HL-60 (cell line): Measurements from ENCODE around the gene PYROXD2.
"Not testable (repeated sequence)": the region's sequence is repeated elsewhere in the genome, so short reads cannot be mapped to it uniquely, and the experiment has no call there.

Experiments used
- DNase-seq, 2 experiments: peaks; one replicate each; pipeline ENCODE4 v3.0.0-alpha.2; 2010 to 2020; ENCODE audit warnings: low read depth in 1 of 2, low spot score in 1 of 2
- H3K27ac ChIP-seq: fragments of 250-450 bp; sonication (Bioruptor Pico); replicated peaks from 2 replicates; pipeline ENCODE4 v1.5.1; 2020; ENCODE audit warnings: mild to moderate bottlenecking, moderate library complexity
- H3K27me3 ChIP-seq: fragments of 250-450 bp; sonication (Bioruptor Pico); 2 replicates; pipeline ENCODE4 v1.5.1; 2021; ENCODE audit warnings: mild to moderate bottlenecking, moderate library complexity; ENCODE audit not compliant: insufficient read depth, poor library complexity, severe bottlenecking
- H3K4me3 ChIP-seq: replicated peaks from 2 replicates; pipeline ENCODE4 v1.5.1; 2011; ENCODE audit warnings: mild to moderate bottlenecking, control low read depth, low read length; ENCODE audit not compliant: insufficient read depth
- GABPA ChIP-seq: IDR thresholded peaks from 2 replicates; pipeline ENCODE4 v1.6.1; 2012; ENCODE audit warnings: low read depth
- POLR2AphosphoS5 ChIP-seq: IDR thresholded peaks from 2 replicates; pipeline ENCODE4 v1.6.1; 2012; ENCODE audit warnings: low read depth
- SPI1 ChIP-seq: IDR thresholded peaks from 2 replicates; pipeline ENCODE4 v1.6.1; 2012; ENCODE audit warnings: low read depth, mild to moderate bottlenecking, borderline replicate concordance
- TF ChIP-seq, protein P1 (sequence below): IDR thresholded peaks from 2 replicates; pipeline ENCODE4 v1.6.1; 2012; ENCODE audit warnings: low read depth; ENCODE audit not compliant: insufficient replicate concordance
- TF ChIP-seq, protein P2 (sequence below): IDR thresholded peaks from one replicate; pipeline ENCODE4 v1.5.1; 2011; ENCODE audit warnings: low read length, control low read depth, inconsistent platforms; ENCODE audit not compliant: insufficient read depth

The PYROXD2 gene

DNA sequence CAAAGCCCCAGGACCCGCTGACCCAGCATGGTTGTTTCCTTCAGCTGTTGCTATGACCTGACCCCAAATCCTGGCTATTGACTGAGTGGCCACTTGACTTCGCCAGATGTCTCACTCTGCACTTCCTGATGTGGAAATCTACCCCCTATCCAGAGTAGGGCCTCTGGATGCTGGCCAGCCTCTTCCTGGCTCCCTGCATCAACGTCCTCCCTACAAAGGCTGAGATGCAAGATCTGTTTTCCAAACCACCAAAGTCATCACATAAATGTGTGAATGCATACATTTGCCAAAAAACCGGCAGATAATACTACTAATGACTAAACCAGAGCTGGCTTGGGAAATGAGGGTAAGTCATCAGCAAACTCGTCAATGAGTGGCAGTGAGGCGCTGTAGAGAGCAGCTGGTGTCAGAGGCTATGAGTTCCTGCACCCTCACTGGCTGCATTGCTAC, 70.4 kb downstream of the PYROXD2 start:
- TF ChIP-seq SPI1, result no peak
- TF ChIP-seq, protein P1, sequence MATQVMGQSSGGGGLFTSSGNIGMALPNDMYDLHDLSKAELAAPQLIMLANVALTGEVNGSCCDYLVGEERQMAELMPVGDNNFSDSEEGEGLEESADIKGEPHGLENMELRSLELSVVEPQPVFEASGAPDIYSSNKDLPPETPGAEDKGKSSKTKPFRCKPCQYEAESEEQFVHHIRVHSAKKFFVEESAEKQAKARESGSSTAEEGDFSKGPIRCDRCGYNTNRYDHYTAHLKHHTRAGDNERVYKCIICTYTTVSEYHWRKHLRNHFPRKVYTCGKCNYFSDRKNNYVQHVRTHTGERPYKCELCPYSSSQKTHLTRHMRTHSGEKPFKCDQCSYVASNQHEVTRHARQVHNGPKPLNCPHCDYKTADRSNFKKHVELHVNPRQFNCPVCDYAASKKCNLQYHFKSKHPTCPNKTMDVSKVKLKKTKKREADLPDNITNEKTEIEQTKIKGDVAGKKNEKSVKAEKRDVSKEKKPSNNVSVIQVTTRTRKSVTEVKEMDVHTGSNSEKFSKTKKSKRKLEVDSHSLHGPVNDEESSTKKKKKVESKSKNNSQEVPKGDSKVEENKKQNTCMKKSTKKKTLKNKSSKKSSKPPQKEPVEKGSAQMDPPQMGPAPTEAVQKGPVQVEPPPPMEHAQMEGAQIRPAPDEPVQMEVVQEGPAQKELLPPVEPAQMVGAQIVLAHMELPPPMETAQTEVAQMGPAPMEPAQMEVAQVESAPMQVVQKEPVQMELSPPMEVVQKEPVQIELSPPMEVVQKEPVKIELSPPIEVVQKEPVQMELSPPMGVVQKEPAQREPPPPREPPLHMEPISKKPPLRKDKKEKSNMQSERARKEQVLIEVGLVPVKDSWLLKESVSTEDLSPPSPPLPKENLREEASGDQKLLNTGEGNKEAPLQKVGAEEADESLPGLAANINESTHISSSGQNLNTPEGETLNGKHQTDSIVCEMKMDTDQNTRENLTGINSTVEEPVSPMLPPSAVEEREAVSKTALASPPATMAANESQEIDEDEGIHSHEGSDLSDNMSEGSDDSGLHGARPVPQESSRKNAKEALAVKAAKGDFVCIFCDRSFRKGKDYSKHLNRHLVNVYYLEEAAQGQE, result no peak
- TF ChIP-seq GABPA, result no peak
- TF ChIP-seq POLR2AphosphoS5, result no peak
- TF ChIP-seq, protein P2, sequence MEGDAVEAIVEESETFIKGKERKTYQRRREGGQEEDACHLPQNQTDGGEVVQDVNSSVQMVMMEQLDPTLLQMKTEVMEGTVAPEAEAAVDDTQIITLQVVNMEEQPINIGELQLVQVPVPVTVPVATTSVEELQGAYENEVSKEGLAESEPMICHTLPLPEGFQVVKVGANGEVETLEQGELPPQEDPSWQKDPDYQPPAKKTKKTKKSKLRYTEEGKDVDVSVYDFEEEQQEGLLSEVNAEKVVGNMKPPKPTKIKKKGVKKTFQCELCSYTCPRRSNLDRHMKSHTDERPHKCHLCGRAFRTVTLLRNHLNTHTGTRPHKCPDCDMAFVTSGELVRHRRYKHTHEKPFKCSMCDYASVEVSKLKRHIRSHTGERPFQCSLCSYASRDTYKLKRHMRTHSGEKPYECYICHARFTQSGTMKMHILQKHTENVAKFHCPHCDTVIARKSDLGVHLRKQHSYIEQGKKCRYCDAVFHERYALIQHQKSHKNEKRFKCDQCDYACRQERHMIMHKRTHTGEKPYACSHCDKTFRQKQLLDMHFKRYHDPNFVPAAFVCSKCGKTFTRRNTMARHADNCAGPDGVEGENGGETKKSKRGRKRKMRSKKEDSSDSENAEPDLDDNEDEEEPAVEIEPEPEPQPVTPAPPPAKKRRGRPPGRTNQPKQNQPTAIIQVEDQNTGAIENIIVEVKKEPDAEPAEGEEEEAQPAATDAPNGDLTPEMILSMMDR, result no peak
- H3K27ac ChIP-seq, result no peak overlapping the region
- no peak for DNase-seq

DNA sequence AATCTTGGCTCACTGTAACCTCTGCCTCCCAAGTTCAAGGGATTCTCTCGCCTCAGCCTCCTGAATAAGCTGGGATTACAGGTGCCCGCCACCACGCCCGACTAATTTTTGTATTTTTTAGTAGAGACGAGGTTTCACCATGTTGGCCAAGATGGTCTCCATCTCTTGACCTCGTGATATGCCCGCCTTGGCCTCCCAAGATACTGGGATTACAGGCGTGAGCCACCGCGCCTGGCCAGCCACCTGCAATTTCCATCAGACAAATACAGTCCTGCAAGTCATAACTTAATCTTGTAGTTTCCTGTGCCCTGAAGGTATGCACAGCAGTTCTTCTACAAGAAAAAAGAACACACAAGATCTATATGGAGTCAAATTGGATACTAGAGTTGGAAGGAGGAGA, 73.3 kb downstream of the PYROXD2 start:
- H3K27ac ChIP-seq, H3K4me3 ChIP-seq: not testable (repeated sequence)

More for the DNA sequence above, 70.4 kb downstream of the PYROXD2 start:
- Histone ChIP-seq H3K27me3 (no peaks in the 10 kb centered on the region), H3K4me3 (no peak overlapping the region)

DNA sequence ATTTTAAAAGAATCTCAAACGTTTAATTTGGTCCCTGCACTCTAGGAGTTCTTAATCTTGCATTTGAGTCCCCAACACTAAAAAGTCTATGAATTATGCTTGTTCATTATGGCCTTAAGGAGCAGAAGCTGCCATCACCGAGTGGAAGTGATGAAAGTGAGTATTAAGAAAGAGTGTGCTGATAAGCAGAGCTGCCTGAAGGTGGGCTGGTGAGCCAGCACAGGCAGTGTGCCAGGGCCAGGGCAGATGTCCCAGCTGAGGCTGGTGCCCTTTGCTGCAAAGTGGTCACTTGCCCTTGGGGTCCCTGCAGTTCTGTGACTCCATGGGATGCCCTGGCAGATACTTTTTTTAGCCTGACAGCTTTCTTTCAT, 74.1 kb downstream of the PYROXD2 start:
- TF ChIP-seq, protein P2, result no peak
- TF ChIP-seq GABPA (no peak), SPI1 (no peak), POLR2AphosphoS5 (no peak)
- TF ChIP-seq, protein P1, result no peak
- Histone ChIP-seq H3K27me3 (no peaks in the 10 kb centered on the region), H3K27ac (no peak overlapping the region), H3K4me3 (no peak overlapping the region)
- no peak for DNase-seq

More for the DNA sequence above, 73.3 kb downstream of the PYROXD2 start:
- DNase-seq, H3K27me3 ChIP-seq: not testable (repeated sequence)

DNA sequence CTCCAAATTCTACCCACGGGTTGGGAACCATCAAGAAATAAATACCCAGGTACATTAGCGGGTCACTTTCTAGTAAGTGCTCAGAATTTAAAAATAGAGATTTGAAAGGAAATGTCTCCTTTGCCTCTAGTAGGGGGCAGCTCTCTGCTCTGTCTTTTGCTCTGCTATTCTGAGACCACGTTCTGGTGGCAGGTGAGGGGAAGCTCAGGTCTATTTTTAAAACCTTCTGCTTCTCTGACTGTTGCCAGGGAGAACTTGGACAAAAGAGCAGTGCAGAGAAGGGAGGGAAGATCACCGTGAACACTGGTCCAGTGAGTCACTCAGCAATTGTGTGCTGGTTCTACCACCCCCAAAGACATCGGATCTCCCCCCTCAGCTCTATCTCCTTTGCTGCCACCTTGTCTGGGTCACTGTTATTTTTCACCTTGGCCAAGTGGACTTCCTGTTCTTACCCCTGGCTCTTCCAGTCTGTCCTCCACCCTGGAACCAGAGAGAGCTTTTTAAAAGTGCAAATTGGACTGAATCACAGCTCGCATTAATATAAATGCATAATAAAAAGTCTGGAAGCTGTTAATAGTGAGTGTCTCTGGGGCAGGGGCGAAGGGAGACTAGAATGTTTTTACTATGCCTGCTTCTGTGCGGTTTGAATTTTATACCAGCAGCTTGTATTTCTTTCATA, 74.6 kb downstream of the PYROXD2 start:
- no peaks in the 10 kb centered on the region for H3K27me3 ChIP-seq
- TF ChIP-seq, protein P1, result no peak
- TF ChIP-seq POLR2AphosphoS5, result no peak
- TF ChIP-seq, protein P2, result no peak
- no peak for TF ChIP-seq GABPA
- no peak for TF ChIP-seq SPI1
- no peak for DNase-seq
- no peak overlapping the region for H3K27ac ChIP-seq
- no peak overlapping the region for H3K4me3 ChIP-seq
